ENCODE data around the gene USP20.

- no peak for TF ChIP-seq EZH2 (IDR thresholded peaks at IDR 0.05; ENCODE audit: borderline replicate concordance, low read depth, low read length, severe bottlenecking)
- TF ChIP-seq POLR2A (IDR thresholded peaks at IDR 0.05; ENCODE audit: low read depth, low read length) = no peak
- TF ChIP-seq MYC (IDR thresholded peaks at IDR 0.05; ENCODE audit: low read depth, low read length) = no peak
- no peak for TF ChIP-seq CTCF (IDR thresholded peaks at IDR 0.05; ENCODE audit: extremely low read depth in 1 of 2, insufficient read depth in 1 of 2, low read depth in 1 of 2, low read length in 2 of 2)
- TF ChIP-seq MAX (IDR thresholded peaks at IDR 0.05; ENCODE audit: insufficient read depth, insufficient read length) = no peak
- TF ChIP-seq POLR2AphosphoS5 (IDR thresholded peaks at IDR 0.05; ENCODE audit: insufficient read depth, low read depth, low read length) = no peak
- no peak for TF ChIP-seq FOS (IDR thresholded peaks at IDR 0.05; ENCODE audit: borderline replicate concordance, insufficient read depth, low read length)
- TF ChIP-seq JUN (IDR thresholded peaks at IDR 0.05; ENCODE audit: borderline replicate concordance, insufficient read depth, insufficient read length, low read depth) = no peak
- TF ChIP-seq GATA2 (IDR thresholded peaks at IDR 0.05; ENCODE audit: insufficient read depth, insufficient read length, low read depth, low read length) = no peak
Observed at GRCh38 chr9:129826759-129827158, 8.5 kb upstream of the USP20 start.
